Kidney (tissue), 14 donors: Measurements from ENCODE around the gene ZDHHC14. TPM values are rescaled to one million over a fixed set of nuclear protein-coding genes. Genes with fewer than 3 reads are reported as not detected.

ENCODE experiments used
- DNase-seq, 5 donors: peaks; one replicate each; pipeline ENCODE4 v3.0.0-alpha.2; 2013 to 2020
- FAIRE-seq: peaks from 2 replicates; lab custom pipeline; 2012; peaks lifted over from hg19 to GRCh38; lab: Jason Lieb, UNC
- H3K27ac ChIP-seq, 2 donors: one replicate each; pipeline ENCODE4 v1.7.0; 2013; ENCODE audit warnings: low read depth in 2 of 2, low read length in 2 of 2, inconsistent platforms in 1 of 2
- H3K27me3 ChIP-seq: one replicate; pipeline ENCODE4 v1.7.1; 2013; ENCODE audit warnings: low read length, inconsistent platforms; ENCODE audit not compliant: control insufficient read depth, insufficient read depth
- H3K36me3 ChIP-seq, 3 donors: one replicate each; pipeline versions ENCODE4 v1.7.0 to v1.7.1; 2013; ENCODE audit warnings: low read length in 3 of 3, control low read depth in 1 of 3, inconsistent platforms in 1 of 3; ENCODE audit not compliant: insufficient read depth in 3 of 3, control insufficient read depth in 2 of 3
- H3K4me1 ChIP-seq, 3 donors: one replicate each; pipeline versions ENCODE4 v1.7.0 to v1.7.1; 2013; ENCODE audit warnings: low read length in 3 of 3, inconsistent platforms in 1 of 3, low read depth in 1 of 3; ENCODE audit not compliant: control insufficient read depth in 2 of 3, insufficient read depth in 2 of 3
- H3K4me3 ChIP-seq, 3 donors: one replicate each; pipeline versions ENCODE4 v1.7.0 to v1.8.1; 2013; ENCODE audit warnings: low read length in 3 of 3, control low read depth in 1 of 3, inconsistent platforms in 1 of 3
- H3K9ac ChIP-seq, 3 donors: one replicate each; pipeline versions ENCODE4 v1.7.0 to v1.7.1; 2013; ENCODE audit warnings: low read length in 3 of 3, control low read depth in 1 of 3, inconsistent platforms in 1 of 3
- H3K9me3 ChIP-seq, 3 donors: one replicate each; pipeline versions ENCODE4 v1.7.0 to v1.7.1; 2013; ENCODE audit warnings: low read length in 3 of 3, control low read depth in 1 of 3, inconsistent platforms in 1 of 3; ENCODE audit not compliant: control insufficient read depth in 2 of 3, insufficient read depth in 1 of 3
- CTCF ChIP-seq: IDR thresholded peaks from 3 replicates; pipeline ENCODE4 v1.5.1; 2012; ENCODE audit warnings: mild to moderate bottlenecking, moderate library complexity, borderline replicate concordance; ENCODE audit not compliant: insufficient read depth; ENCODE audit errors: extremely low read depth
- intact Hi-C: fragments of 100-400 bp; cut with DNase I; formaldehyde crosslinking; loops from one replicate; pipeline ENCODE4 v1.11.1; 2022
- polyA plus RNA-seq: library from polyadenylated mRNA; stranded (reverse); fragments of 350-450 nt; fragmentation: Illumina TruSeq; extraction: RNeasy Lipid Tissue Mini Kit (QIAGEN cat#74804); gene quantifications from one replicate; pipeline ENCODE4 v1.2.3, GENCODE V29; 2014; ENCODE audit warnings: low read depth, low replicate concordance; ENCODE audit not compliant: insufficient read depth
- total RNA-seq: library from RNA; stranded (reverse); fragmentation: NEBNext Ultra II Directional; extraction: Animal tissue kit (Norgen Biotek cat#: 25700); gene quantifications from one replicate; pipeline ENCODE4 v1.2.1, GENCODE V29; 2021
- donor health status: control.
- donor health status: control.
- donor health status: control.
- donor health status: control.
- donor health status: control.
- donor health status: DM: yes; HTN: yes; CAD: no.
- donor health status: Normal renal cell carcinoma (clear cell type).

Gene ZDHHC14
- total and polyA plus RNA-seq, 2 donors from 2014 or later = 13.5 to 26.7 TPM

- Histone ChIP-seq H3K4me1 (no peaks in the 10 kb centered on the region), H3K4me3 (no peak overlapping the region), H3K36me3 (peaks cover 0 to 4% (median 0%) of the 10 kb centered on the region in 3 donors), H3K9ac (no peak overlapping the region), H3K9me3 (no peaks in the 10 kb centered on the region), H3K27me3 (no peaks in the 10 kb centered on the region), H3K27ac (no peak overlapping the region)
- TF ChIP-seq CTCF = no peak
- DNase-seq (no peak), FAIRE-seq (no peak)
- intact Hi-C loops = no loop called here
These were observed 22.2 kb downstream of the ZDHHC14 start for GRCh38 chr6:157402996-157403685.

- no peaks in the 10 kb centered on the region for H3K27me3 ChIP-seq
- no peak for TF ChIP-seq CTCF
- no peak for FAIRE-seq
- intact Hi-C loops = no loop called here
- peaks cover 0 to 4% (median 0%) of the 10 kb centered on the region in 3 donors for H3K36me3 ChIP-seq
- no peak overlapping the region for H3K27ac ChIP-seq
- H3K9ac ChIP-seq = no peak overlapping the region
- H3K9me3 ChIP-seq = no peaks in the 10 kb centered on the region
- no peak for DNase-seq
- H3K4me1 ChIP-seq = no peaks in the 10 kb centered on the region
- no peak overlapping the region for H3K4me3 ChIP-seq
These were observed 22.7 kb downstream of the ZDHHC14 start for GRCh38 chr6:157403686-157404051.

- FAIRE-seq (no peak), DNase-seq (no peak)
- Histone ChIP-seq H3K36me3 (peaks cover 0 to 4% (median 0%) of the 10 kb centered on the region in 3 donors), H3K27me3 (no peaks in the 10 kb centered on the region), H3K9ac (no peak overlapping the region), H3K27ac (no peak overlapping the region), H3K4me1 (no peaks in the 10 kb centered on the region), H3K4me3 (no peak overlapping the region), H3K9me3 (no peaks in the 10 kb centered on the region)
- TF ChIP-seq CTCF = no peak
- intact Hi-C loops = no loop called here
These were observed 25.0 kb downstream of the ZDHHC14 start for GRCh38 chr6:157405986-157406385.
